SJCRH30 (cell line): ENCODE data around the gene TMEM259. TPM values are rescaled to one million over a fixed set of nuclear protein-coding genes. Genes with fewer than 3 reads are reported as not detected.

ENCODE experiments used
- DNase-seq, 2 experiments: peaks; one replicate each; pipeline ENCODE4 v3.0.0-alpha.2; 2015 to 2020
- H3K27ac ChIP-seq: fragments of 250-450 bp; sonication (Bioruptor Pico); 2 replicates; pipeline ENCODE4 v1.5.1; 2020; ENCODE audit warnings: mild to moderate bottlenecking, moderate library complexity
- H3K27me3 ChIP-seq: fragments of 250-450 bp; sonication (Bioruptor Pico); 2 replicates; pipeline ENCODE4 v1.5.1; 2020; ENCODE audit warnings: mild to moderate bottlenecking, moderate library complexity
- H3K36me3 ChIP-seq: fragments of 250-450 bp; sonication (Bioruptor Pico); 2 replicates; pipeline ENCODE4 v1.5.1; 2020; ENCODE audit warnings: mild to moderate bottlenecking, moderate library complexity
- H3K4me1 ChIP-seq: fragments of 250-450 bp; sonication (Bioruptor Pico); 2 replicates; pipeline ENCODE4 v1.5.1; 2020; ENCODE audit warnings: mild to moderate bottlenecking, moderate library complexity
- H3K4me3 ChIP-seq: fragments of 250-450 bp; sonication (Bioruptor Pico); 2 replicates; pipeline ENCODE4 v1.5.1; 2020; ENCODE audit warnings: mild to moderate bottlenecking, moderate library complexity
- H3K9me3 ChIP-seq: fragments of 250-450 bp; sonication (Bioruptor Pico); replicated peaks from 2 replicates; pipeline ENCODE4 v1.5.1; 2020; ENCODE audit warnings: mild to moderate bottlenecking, moderate library complexity
- total RNA-seq: library from RNA; depleted of rRNA; stranded (reverse); fragments of >200 nt; shearing (Covaris generic); gene quantifications from 2 replicates; pipeline ENCODE4 v1.2.3, GENCODE V29; 2014

TMEM259 gene
- total RNA-seq, 1 experiment from 2014 or later = 66.8 TPM

DNA sequence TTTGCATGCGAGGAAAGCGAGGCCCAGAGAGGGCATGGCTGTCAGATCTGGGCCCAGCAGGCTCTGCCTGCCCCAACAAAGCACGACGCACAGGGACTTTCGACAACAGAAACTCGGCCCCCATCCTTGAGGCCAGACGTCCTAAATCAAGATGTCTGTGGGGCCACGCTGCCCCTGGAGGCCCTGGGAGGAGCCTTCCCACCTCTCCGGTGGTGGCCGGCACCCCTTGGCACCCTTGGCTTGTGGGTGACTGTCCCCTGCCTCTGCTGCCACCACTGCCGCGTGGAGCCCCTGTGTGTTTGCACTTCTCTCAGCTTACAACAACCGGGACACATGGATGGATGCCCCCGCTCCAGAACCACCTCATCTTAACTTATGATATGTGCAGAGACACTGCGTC is 32.4 kb downstream of the TMEM259 start:
- Histone ChIP-seq H3K4me3 (no peak overlapping the region), H3K4me1 (no peaks in the 10 kb centered on the region), H3K27me3 (no peaks in the 10 kb centered on the region), H3K9me3 (no peaks in the 10 kb centered on the region), H3K27ac (no peak overlapping the region), H3K36me3 (peaks cover 15% of the 10 kb centered on the region)
- no peak for DNase-seq

DNA sequence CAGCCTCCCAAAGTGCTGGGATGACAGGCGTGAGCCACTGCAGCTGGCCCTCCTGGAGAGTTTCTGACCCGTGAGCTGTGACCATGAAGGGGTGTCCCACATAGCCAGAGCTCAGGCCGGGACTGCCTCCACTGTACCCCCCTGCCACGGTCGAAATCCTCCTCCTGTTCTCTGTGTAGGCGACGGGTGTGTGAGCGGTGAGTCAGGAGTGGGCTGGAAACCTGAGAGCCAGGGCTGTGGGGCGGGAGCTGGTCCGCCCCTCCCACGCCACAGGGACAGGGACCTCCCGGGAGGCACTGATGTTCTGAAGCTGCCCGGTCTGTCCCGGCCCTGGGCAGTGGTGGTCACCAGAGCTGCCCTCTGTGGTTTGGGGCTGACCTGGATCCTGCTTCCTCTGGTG is 32.8 kb downstream of the TMEM259 start:
- Histone ChIP-seq H3K27ac (no peak overlapping the region), H3K4me3 (no peak overlapping the region), H3K36me3 (peaks cover 15% of the 10 kb centered on the region), H3K9me3 (no peaks in the 10 kb centered on the region), H3K4me1 (peaks cover under 1% of the 10 kb centered on the region; the same call in 1 of the 2 replicates), H3K27me3 (no peaks in the 10 kb centered on the region)
- DNase-seq = no peak

- Histone ChIP-seq H3K27ac (no peak overlapping the region), H3K9me3 (no peaks in the 10 kb centered on the region), H3K27me3 (no peaks in the 10 kb centered on the region), H3K36me3 (peaks cover 11% of the 10 kb centered on the region), H3K4me3 (no peak overlapping the region), H3K4me1 (peaks cover 3% of the 10 kb centered on the region; the same call in 1 of the 2 replicates)
- DNase-seq = no peak
Observed at GRCh38 chr19:986083-986482, 34.8 kb downstream of the TMEM259 start.

GRCh38 chr19:984165-984967 is 36.6 kb downstream of the TMEM259 start, which contains the start of gene WDR18:
TSS of gene WDR18 (plus strand) at chr19:984345. CDS start at chr19:984354, 9 bp downstream.
- H3K9me3 ChIP-seq = no peaks in the 10 kb centered on the region
- peaks cover 8% of the 10 kb centered on the region for H3K4me1 ChIP-seq
- H3K27me3 ChIP-seq = no peaks in the 10 kb centered on the region
- peak within 1 kb of the TSS; percentile 98 for H3K4me3 ChIP-seq
- no peaks in the 10 kb centered on the region for H3K36me3 ChIP-seq
- H3K27ac ChIP-seq = peak within 1 kb of the TSS; percentile 75
- peak; percentile 91 for DNase-seq

DNA sequence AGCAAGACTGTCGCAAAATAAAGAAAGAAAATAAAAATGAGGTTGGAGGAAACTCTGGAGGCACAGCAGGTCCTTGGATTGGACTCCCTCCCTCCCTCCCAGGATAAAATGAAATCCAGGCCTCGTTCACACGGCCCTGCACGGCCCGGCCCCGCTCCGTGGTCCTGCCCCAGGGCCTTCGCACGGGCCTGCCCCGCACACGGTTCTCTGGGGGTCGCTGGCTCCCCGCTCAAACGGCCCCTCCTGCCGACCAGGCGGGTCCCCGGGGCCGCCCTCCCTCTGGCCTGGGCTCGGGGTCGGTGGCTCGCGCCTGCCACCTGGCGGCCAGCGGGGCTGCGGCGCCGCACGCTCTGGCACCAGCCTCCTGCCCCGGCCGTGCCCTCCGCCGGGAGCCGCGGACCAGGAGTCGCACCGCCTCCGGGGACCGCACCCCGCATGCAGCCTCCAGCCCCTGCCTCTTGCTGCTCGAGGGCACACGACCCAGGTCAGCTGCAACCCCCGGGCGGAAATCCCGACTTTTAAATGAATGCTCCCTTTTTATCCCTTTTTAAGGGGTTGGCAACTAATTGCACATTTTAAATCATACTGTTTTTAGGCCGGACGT is 38.3 kb downstream of the TMEM259 start:
- Histone ChIP-seq H3K9me3 (no peaks in the 10 kb centered on the region), H3K4me3 (peak overlapping the region; percentile 17), H3K27ac (no peak overlapping the region), H3K27me3 (no peaks in the 10 kb centered on the region), H3K36me3 (no peaks in the 10 kb centered on the region), H3K4me1 (peaks cover 8% of the 10 kb centered on the region)
- peak; percentile 62 to 80 for DNase-seq

DNA sequence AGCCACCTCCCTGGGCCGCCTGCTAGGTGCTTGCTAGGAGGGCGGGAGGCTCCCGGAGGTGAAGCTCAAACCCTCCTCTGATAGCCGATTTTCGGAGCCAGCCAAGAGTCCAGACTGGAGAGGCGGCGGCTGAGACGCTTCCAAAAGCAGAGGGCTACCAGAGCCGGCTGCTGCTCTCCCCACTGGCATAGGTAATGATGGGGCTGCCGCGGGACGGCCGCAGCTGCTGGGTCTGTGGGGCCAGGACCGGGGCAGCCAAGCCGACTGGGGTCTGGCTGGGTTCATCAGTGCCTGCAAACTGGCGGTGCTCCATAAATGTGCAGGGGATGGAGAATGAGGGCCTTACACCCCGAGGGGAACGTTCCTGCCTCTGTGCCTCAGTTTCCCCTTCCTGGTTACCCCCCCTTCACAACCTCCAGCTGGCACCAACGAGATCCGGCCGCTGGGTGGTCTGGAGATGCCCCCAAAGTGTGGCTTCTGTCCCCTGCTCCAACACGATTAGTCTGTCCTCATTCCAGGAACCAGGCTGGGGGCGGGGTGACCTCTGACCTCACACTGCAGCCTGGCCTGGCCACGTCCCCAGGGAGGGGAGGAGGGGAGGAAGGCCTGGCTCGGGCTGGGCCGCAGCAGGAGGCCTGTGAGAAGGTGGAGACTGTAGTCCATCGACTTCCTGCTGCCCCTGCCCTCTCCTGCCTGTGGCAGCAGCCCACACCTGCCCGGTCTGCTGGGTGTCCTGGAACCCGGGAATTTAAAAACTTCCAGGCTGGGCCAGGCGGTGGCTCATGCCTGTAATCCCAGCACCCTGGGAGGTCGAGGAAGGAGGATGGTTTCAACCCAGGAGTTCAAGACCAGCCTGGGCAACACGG is 40.6 kb downstream of the TMEM259 start:
- DNase-seq = peak; percentile 56 to 60
- Histone ChIP-seq H3K9me3 (no peaks in the 10 kb centered on the region), H3K4me1 (peaks cover 12% of the 10 kb centered on the region), H3K27me3 (no peaks in the 10 kb centered on the region), H3K36me3 (no peaks in the 10 kb centered on the region), H3K4me3 (no peak overlapping the region), H3K27ac (no peak overlapping the region)

DNA sequence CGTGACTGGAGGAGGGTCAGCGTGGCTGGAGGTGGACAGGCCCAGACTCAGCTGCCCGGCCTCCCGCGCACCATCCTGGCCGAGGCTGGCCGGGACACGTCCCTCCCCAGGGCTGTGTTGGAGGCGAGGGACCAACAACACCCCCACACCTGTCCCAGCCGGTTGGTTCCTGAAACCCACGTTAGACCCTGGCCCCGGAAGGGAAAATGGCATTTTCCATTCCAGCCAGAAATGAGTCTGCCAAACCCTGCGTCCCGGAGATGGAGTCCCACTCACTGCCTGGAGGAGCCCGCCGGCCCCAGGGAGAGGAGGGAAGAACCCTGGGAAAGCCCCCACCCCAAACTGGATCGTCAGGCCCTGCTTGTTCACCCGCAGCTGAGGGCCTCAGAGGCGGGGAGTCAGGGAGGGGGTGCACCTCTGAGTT is 41.6 kb downstream of the TMEM259 start:
- H3K4me1 ChIP-seq = peaks cover 12% of the 10 kb centered on the region
- DNase-seq = no peak
- H3K27me3 ChIP-seq = no peaks in the 10 kb centered on the region
- no peaks in the 10 kb centered on the region for H3K9me3 ChIP-seq
- no peak overlapping the region for H3K4me3 ChIP-seq
- H3K36me3 ChIP-seq = no peaks in the 10 kb centered on the region
- H3K27ac ChIP-seq = no peak overlapping the region

GRCh38 chr19:977058-977464 is 43.9 kb downstream of the TMEM259 start:
- Histone ChIP-seq H3K9me3 (no peaks in the 10 kb centered on the region), H3K27ac (no peak overlapping the region)
- DNase-seq = peak; percentile 50 to 60

GRCh38 chr19:976476-976875 is 44.4 kb downstream of the TMEM259 start:
- Histone ChIP-seq H3K4me3 (no peak overlapping the region), H3K4me1 (peaks cover 9% of the 10 kb centered on the region), H3K9me3 (no peaks in the 10 kb centered on the region), H3K27ac (no peak overlapping the region), H3K36me3 (peaks cover 8% of the 10 kb centered on the region), H3K27me3 (no peaks in the 10 kb centered on the region)
- no peak for DNase-seq

More at GRCh38 chr19:977058-977464, 43.9 kb downstream of the TMEM259 start:
- peaks cover 4% of the 10 kb centered on the region; the same call in 1 of the 2 replicates for H3K36me3 ChIP-seq
- H3K4me1 ChIP-seq = peaks cover 9% of the 10 kb centered on the region
- H3K27me3 ChIP-seq = no peaks in the 10 kb centered on the region
- no peak overlapping the region for H3K4me3 ChIP-seq

DNA sequence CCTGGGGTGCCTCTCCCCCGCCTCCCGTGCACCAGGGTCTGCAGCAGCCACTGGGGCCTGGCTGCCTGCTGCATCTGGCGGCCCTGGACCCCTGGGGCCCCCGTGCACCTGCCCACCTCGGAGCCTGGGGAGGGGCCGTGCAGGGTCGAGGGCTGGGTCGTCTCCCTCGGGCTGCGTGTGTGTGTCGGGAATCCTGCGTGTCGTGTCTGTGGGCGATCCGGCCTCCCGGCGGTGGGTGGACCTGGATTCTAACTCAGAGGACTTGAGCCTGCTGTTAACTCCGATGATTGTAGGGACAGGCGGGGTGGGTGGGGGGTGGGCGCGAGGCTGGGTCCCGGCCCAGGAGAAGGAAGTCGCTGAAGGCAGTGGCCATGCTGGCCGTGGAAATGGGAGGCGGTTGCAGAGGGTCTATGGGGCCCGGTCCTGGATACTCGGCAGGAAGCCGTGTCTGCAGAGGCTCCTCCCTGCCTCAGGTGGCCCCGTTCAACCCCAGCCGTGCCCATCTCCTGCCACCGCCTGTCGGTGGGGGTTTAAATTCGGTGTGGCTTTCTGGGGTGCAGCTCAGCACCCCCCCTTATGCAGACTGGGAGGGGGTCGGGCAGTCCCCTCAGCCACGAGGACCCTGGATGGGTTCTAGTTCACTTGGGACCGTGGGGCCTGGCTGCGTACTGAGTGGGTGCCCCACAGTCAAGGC is 46.2 kb downstream of the TMEM259 start:
- no peak for DNase-seq
- peaks cover 26% of the 10 kb centered on the region for H3K36me3 ChIP-seq
- H3K27ac ChIP-seq = no peak overlapping the region
- H3K4me3 ChIP-seq = no peak overlapping the region
- H3K27me3 ChIP-seq = no peaks in the 10 kb centered on the region
- peaks cover 7% of the 10 kb centered on the region for H3K9me3 ChIP-seq
- peaks cover 4% of the 10 kb centered on the region for H3K4me1 ChIP-seq

DNA sequence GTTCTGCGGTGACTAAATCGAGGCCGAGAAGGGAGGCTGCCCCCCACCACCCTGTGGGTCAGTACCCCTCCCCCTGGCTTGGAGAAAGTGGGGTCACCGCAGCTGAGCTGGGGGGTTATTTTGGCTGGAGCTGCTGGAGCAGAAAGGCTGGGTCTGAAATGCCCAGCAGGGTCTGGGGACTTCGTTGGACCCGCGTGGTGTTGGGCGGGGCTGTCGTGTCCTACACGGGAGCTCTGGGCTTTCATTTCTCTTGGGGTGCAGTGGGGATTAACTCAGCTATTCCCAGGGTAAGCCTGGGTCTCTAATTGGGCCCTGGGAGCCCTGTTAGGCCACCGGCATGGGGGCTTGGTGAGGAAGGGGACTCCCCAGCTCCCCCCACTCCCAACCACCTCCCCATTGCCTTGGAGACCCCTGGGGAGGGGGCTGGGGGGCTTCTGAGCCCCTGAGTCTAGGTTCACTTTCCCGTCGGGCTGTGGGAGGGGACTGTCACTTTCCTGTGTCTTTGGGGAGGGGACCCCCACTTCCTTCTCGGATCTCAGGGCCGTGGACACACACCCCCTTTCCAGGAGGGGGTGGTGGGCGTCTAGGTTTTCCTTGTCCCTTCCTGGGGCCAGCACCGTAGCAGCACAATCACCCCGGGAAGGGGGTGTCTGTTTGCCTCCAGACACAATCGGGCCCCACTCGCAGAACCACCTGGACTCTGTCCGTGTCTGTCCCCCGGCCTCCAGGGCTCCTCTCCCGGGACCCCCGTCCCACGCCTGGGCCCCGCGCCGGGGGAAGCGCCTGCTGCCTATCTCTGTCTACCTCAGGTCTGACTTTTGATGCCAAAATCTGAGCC is 47.0 kb downstream of the TMEM259 start:
- Histone ChIP-seq H3K36me3 (peaks cover 32% of the 10 kb centered on the region), H3K4me3 (no peak overlapping the region), H3K27ac (no peak overlapping the region), H3K4me1 (peaks cover 4% of the 10 kb centered on the region), H3K9me3 (peaks cover 7% of the 10 kb centered on the region), H3K27me3 (no peaks in the 10 kb centered on the region)
- DNase-seq = no peak

DNA sequence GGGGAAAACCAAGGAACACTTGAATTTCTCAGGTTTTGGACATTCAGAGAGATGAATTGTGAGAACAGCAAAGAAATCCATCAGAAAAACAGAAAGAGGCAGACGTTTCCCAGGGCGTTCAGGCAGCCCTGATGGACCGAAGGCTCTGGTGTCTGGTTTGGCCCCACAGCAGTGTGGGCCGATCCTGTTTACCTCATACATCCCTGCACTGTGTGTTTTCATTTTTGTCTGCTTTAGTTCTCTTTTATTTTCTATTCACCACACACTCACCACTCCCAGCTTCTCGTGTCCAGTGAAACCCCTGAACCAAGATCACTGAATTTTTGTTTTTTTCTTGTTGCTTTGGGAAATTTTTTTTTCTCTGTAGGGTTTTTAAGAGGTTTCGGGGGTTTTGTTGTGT is 48.6 kb downstream of the TMEM259 start:
- H3K27ac ChIP-seq = no peak overlapping the region
- peaks cover 1% of the 10 kb centered on the region for H3K4me1 ChIP-seq

GRCh38 chr19:971795-972194 is 49.1 kb downstream of the TMEM259 start:
- Histone ChIP-seq H3K4me3 (no peak overlapping the region), H3K36me3 (peaks cover 52% of the 10 kb centered on the region), H3K4me1 (no peaks in the 10 kb centered on the region), H3K9me3 (peaks cover 7% of the 10 kb centered on the region), H3K27ac (no peak overlapping the region), H3K27me3 (no peaks in the 10 kb centered on the region)
- no peak for DNase-seq

More for the DNA sequence above, 48.6 kb downstream of the TMEM259 start:
- DNase-seq = no peak
- Histone ChIP-seq H3K9me3 (peaks cover 7% of the 10 kb centered on the region), H3K27me3 (no peaks in the 10 kb centered on the region), H3K4me3 (no peak overlapping the region), H3K36me3 (peaks cover 47% of the 10 kb centered on the region)
